GM18870 (cell line): ENCODE results near the gene GPC6.

ENCODE experiments used
- ATAC-seq: cut with Tn5 transposase; IDR thresholded peaks from one replicate; pipeline ENCODE4 v1.9.1; 2021; ENCODE audit warnings: moderate library complexity; ENCODE audit not compliant: unreplicated experiment

GPC6 gene

DNA sequence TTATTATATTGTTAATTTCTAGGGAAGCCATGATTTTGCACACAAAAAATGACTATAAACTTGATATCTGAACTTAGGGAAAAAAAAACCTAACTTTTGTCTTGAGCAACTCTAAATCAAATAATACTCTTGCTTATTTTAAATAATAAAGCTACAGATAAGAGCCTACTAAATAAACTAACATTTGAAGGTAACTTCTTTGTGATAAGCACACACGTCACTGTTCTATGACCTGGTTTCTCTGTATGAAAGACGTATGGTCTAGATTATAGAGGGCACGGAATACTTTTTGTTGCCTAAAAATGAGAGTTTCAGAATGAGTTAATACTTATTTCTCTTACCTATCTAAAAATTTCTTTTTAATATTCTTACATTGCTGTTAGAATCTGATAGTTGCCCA lies 649.6 kb downstream of the GPC6 start:
- no peak for ATAC-seq

DNA sequence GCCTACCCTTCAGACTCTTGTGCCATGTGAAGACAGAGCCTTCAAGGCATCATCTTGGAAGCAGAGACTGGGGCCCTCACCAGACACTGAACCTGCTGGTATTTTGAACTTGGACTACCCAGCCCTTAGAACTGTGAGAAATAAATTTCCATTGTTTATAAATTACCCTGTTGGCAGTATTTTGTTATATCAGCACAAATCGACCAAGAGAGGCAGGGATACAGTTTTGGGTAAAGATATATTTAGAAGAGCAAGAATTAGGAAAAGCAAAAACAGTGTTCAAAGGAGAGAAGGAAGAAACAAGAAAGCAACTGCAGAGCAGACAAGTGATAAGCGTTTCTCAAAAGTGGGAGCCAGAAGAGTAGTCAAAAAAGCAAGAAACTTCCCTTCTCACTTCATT lies 652.1 kb downstream of the GPC6 start:
- no peak for ATAC-seq

DNA sequence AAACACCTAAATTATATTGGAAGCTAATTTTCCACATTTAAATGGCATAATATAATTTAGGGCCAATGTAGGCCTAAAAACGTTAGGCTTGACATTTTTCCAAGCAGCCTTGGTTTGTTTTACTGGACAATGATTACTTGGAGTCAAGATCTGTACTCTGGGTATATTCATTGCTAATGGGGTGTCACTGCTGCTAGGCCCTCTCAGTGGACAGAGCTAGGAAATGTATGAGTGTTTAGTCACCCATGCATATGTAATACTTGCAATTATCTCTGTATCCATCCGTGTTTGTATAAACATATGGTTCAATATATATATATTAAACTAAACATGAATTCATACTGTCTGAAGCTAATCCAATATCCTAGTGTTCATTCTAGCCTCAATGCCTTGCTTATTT lies 654.8 kb downstream of the GPC6 start:
- ATAC-seq = no peak

DNA sequence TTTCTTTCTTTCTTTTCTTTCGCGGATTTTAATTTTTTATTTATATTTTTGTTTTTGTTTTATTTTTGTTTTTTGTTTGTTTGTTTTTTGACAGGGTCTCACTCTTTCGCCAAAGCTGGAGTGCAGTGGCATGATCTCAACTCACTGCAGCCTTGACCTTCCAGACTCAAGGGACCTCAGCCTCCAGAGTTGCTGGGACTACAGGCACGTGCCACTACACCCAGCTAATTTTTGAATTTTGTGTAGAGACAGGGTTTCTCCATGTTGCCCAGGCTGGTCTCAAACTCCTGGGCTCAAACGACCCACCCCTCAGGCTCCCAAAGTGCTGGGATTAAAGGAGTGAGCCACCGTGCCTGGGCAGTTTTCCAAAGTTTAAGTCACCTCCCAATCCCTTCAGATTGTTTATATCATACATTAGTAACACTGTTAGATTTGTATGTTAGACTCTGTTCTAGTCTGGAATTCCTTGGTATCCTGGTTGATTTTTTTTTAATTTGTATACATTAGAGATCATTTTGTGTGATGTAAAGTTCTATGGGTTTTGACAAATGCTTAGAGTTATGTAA lies 655.6 kb downstream of the GPC6 start:
- no peak for ATAC-seq

GRCh38 chr13:93889430-93889951 lies 662.9 kb downstream of the GPC6 start:
- ATAC-seq = no peak

DNA sequence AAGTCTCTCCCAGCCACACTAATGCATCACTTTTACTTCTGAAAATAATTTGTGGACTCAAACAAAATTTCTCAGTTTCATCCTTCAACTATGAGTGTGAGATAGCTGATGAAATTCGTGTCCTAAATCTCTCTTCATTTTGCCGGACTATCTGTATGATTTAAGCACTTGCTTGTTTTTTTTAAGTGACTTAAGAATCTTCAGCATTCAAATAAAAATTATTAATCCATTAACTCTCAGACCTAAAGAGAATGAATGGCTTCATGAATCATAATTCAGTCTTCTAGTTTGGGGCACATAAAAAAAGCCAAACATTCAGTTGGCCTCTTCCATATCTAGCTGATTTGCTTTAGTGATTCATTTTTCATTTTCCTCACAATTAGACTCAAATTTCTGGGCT lies 673.4 kb downstream of the GPC6 start:
- no peak for ATAC-seq

DNA sequence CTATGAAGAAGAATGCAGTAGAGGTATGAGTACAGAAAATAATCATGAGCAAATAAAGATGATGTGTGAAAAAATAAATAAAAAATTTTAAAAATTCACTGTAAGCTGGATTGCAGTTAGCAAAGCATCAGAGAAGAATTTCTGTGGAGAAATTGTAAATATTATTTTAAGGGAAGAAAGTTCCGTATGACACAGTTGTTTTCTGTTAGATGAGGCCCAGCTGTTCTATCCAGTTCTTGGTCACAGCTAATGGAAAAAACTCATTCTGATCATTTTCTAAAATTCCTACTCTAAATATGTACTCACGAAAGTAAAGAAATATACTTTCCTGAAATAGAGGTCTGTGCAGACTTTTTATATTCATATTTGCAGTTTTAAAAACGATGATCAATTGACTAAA lies 674.1 kb downstream of the GPC6 start:
- no peak for ATAC-seq

DNA sequence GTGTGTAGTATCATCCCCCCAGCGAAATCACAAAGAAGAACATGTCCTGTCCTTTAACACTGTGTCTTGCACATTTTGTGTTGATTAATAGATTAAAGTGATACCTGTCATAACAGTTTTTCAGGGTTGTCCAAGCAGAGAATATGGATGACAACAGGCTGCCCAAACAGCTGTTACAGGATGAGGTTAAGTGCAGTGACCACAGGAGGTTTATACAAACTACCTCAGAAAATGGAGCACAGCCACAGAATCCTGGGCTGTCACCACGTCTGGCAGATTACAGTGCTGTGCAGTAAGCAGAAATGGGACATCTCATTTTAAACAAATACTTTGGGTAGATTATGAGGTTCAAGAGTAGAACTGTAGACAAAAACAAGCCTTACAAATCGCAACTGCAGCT lies 677.3 kb downstream of the GPC6 start:
- no peak for ATAC-seq

GRCh38 chr13:93915269-93915809 lies 688.7 kb downstream of the GPC6 start:
- ATAC-seq = no peak

DNA sequence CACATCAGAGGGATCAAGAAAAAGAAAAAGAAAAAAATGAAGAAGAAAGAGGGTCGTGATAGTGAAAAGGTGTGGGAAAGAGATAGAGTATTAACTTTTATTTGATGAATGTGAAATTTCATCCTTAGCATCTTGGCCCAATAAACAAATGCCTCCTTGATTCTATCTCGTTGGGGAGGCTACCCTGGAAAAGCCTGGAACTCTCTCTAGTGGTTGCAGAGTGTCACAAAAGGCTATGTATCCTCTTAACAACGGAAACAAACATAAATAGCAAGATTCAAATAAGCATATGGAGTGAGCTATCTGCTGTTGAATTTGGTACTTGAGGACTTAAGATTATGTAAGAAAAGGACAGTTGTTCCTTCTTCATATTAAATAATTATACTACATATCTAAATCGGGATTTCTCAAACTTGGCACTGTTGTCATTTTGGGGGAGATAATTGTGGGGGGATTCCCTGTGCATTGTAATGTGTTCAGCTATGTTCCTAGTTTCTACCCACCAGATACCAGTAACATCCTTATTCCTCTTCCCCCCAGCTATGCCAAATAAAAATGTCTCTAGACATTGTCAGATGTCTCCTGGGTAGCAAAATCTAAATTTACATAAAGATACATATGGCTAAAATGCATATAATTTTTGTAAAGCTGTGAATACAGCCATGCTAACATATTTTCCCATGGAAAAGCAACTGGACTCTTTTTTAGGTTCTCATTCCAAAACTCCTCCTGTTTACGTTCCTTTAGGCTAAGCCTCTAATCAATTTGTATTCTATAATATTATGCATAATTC lies 695.7 kb downstream of the GPC6 start:
- no peak for ATAC-seq

GRCh38 chr13:93925990-93926389 lies 699.4 kb downstream of the GPC6 start:
- ATAC-seq = no peak

DNA sequence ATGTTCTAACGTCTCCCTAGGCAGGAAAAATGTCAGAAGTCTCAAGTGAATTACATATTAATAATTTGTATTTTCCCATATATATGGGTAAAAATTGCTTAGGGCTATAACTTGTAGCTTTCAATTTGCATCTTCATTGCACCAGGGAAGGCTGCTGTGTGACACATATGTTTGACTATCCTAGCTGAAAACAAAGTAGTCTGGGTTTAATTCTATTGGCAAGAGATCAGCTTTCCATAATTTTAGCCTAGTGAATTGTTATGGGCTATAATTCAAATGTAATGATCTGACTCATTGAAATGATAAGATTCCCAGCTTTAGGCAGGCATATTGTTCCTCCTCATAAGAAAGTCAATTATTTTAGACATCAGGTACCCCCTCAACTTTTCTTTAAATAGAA lies 699.8 kb downstream of the GPC6 start:
- no peak for ATAC-seq

DNA sequence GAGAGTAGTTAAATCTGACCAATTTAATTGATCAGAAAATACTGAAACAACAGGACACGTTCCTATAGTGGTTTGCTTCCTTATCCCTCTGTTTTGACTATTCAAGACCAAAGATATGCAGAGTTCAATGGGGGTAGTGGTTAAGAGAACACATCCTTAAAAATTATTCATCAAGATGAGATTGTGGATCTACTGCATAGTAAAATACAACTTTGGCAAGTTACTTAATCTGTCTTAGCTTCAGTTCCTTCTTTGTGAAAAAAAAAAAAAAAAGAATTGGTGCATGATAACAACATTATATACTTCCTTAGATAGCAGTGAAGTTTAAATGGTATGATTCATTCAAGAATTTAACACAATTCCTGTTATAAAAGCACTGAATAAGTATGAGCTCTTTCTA lies 700.8 kb downstream of the GPC6 start:
- ATAC-seq = no peak

DNA sequence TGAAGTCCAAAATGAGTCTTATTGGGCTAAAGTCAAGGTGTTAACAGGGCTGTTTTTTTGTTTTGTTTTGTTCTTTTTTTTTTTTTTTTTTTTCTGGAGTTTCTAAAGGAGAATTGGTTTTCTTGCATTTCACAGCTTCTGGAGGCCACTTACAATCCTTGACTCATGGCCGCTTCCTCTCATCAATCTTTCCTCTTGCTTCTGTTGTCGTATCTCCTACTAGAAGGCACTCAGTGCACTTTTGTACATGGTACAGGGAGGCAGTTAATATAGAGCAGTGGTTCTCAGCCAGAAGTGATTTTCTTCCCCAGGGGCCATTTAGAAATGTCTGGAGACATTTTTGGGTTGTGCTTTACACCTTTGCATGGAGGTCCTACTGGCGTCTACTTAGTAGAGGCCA lies 706.3 kb downstream of the GPC6 start:
- ATAC-seq = no peak

DNA sequence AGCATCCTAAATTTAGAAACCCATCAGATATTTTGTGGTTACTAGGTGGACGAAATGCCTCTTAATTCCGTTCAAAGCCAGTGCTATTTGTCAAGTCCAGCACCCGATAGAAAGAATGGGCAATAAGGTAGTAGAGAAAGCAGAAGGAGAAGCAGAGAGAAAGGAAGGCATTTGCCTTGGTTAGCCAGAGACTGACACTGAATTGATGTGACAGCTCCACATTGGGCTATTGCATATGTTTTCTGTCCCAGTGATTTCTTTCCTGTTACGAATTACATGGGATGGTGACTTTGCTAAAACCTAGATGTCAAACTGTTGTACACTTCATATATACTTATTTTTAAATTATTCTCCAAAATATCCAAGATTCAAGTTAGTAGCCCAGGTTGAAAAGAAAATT lies 710.3 kb downstream of the GPC6 start:
- no peak for ATAC-seq

DNA sequence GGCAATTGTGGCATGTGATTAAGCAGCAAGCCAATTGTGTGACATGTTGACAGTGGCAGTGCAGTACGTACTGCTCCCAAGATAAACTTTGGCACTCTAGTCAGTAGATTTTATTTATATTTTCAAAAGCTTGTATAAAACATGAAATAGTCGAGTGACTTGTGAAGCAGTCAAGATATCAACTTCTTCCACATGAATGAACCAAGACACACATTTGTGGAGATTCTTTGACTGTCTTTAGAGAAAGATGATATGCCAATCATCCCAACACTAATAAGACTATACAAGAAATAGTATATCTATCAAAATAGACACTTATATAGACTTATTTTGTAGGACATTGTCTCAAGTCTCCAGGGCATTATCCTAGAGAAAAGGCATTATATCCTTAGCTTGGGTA lies 714.8 kb downstream of the GPC6 start:
- ATAC-seq = no peak

DNA sequence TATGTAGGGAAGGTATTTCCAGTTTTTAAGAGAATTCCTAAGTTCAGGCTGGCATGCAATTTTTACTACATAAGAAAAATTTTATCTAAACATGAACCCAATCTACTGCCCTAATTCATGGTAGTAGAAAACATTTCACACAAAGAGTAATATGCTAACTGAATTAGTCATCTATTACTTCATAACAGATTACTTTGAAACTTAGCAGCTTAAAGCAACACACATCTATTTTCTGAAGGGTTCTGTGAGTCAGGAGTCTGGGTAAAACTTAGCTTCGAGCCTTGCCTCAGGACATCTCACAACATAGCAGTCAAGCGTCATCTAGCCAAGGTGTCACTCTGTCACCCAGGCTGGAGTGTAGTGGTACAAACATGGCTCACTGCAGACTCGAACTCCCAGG lies 715.4 kb downstream of the GPC6 start:
- ATAC-seq = no peak

GRCh38 chr13:93945621-93946020 lies 719.0 kb downstream of the GPC6 start:
- ATAC-seq = no peak

DNA sequence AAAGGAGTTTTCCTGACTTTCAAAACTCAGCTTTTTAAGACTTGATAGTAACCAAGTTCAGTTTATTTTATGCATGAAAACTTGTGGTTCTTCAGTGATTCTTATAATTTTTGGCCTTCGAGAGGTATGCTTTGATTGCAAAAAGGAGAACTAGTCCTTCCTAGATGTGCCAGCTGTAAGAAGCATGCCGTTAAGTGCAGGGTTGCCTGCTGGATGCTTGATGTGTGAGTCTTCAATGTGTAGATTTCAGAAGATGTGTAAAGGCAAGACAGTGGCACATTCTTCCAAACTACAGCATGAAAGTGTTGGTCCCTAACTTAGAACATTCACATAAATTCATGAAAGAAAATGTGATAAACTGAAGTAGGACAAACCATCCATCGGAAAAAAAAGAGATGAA lies 720.4 kb downstream of the GPC6 start:
- no peak for ATAC-seq

DNA sequence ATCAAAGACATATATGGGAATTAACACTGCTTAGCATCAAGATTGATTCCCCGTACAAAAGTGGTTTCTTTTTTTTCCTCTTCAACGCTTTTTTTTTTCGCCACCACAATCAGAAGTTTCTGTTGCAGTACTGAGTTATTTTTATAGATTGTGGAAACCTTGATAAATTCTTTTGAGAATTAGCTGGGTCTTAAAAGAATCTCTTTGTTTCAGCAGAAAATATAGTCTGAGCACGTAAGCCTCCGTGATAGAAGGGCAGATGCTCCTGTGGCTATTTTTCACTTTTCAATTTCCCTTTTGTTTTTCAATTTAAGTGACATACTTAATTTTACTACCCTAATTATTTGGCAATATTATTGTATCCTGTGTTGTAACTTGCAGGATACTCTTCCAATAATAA lies 721.0 kb downstream of the GPC6 start:
- ATAC-seq = no peak

- no peak for ATAC-seq
Measured at GRCh38 chr13:93948162-93948922, 721.7 kb downstream of the GPC6 start.

- no peak for ATAC-seq
Measured at GRCh38 chr13:93951108-93951507, 724.5 kb downstream of the GPC6 start.
